ENCODE results near the gene ZNF71.

GRCh38 chr19:56572589-56572988 is 22.5 kb upstream of the ZNF71 start:
- TF ChIP-seq CTCF (IDR thresholded peaks at IDR 0.05) (no peak), POLR2A (IDR thresholded peaks at IDR 0.05) (no peak)
